CD1c-positive myeloid dendritic cell (primary cell): ENCODE results near the gene CELSR3.

Experiments used
- DNase-seq: peaks from one replicate; pipeline ENCODE4 v3.0.0-alpha.2; 2016; ENCODE audit errors: extremely low spot score

CELSR3 gene

DNA sequence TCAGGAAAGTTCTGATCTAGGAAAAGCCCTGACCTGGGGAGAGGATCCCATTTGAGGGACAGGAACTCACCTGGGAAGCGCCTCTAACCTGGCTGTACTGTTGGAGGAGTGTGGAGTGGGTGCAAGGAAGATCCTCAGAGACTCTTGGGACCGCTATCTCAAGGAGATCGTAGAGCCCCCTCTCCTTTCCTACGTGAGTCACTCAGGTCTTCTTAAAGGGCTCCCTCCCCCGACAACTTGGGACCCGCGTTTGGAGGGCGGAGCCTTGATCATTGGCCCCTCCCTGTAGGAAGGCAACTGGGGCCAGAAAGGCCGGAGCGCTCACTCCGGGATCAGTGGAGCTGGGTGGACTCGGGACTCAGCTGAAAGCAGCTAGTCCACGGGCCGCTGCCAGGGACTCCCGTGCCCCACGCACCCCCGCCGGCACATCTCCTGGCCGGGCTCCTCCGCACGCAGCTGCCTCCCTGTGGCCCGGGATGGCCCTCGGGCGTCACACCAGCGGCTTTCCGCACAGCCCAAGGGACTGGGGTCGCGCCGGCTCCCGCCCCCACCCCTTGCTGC, 27.9 kb downstream of the CELSR3 start:
- peak; percentile 32 for DNase-seq

DNA sequence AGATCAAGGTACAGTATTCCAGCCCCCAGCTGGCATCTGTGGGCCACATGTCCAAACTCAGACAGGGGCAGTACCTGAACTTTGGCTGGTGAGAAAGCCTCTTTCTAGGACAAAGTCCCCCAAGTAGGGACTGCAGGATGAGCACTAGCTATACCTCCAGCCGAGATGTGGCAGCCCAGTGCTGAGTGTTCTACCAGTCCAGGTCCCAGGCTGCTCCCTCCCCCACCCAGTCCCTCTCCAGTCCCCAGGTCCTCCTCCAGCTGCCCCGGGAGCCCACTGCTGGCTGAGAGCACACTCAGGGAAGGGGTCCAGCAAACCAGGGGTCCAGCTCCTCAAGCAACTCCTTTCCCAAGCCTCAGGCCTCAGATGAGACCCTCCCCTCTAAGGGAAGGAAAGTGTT, 28.9 kb downstream of the CELSR3 start:
- DNase-seq, result no peak

GRCh38 chr3:48633256-48633655, 29.4 kb downstream of the CELSR3 start:
- DNase-seq, result no peak

DNA sequence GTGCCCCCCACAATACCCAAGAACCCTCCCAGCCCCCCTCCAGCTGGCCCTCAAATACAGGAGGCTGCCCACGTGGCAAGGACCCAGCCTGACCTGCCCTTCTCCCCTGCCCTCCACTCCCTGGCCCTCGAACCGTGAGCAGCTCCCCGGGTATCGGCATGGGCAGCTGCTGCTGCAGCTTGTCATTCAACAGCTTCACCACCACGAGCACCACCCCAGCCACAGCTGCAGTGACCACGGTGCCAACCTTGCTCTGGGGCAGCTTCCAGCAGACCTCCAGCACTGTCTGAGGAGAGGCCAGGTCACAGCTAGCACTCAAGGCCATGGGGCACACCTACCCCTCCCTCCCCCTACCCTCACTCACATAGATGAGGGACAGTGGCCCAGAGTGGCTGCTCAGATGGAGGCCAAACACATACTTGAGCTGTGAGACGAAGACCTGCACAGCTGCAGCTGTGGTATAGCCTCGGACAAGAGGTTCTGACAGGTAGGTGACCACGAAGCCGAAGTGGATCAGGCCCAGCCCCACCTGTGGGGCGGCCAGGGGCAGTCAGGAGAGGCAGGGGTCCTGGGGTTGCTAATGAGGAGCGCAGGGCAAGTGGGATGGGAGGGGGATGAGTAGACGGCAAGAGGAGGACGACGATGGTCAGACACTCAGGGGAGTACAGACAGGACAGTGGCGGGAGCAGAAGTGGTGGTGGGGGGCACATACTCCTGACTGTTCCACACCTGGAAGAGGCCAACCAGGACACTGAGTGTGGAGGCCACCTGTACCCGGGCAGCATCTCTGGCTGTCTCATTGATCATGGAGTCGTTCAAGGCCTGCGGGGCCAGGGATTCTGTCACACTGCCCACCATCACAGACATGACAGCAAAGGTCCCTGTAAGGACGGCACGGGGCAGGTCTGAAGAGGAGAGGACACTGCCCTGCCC, 30.9 kb downstream of the CELSR3 start:
- no peak for DNase-seq

DNA sequence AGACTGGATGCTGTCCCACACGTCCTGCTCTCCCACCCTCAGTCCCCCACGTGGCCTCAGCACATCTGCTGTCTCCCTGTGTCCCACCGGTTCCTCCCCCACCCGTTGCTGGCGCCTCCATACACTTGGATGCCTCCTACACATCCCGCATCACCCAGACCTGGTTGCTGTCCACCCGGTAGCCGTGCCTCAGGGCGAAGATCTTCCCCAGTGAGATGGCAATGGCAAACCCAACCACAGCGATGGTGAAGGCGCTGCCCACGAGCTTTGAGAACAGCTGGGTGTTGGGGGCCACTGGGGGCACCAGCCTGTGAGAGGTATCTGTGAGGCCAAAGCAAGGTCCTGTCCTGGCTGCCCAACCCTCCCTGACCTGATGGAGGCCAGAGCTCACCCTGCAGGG, 31.9 kb downstream of the CELSR3 start:
- no peak for DNase-seq

GRCh38 chr3:48630407-48630806, 32.3 kb downstream of the CELSR3 start:
- DNase-seq, result no peak

DNA sequence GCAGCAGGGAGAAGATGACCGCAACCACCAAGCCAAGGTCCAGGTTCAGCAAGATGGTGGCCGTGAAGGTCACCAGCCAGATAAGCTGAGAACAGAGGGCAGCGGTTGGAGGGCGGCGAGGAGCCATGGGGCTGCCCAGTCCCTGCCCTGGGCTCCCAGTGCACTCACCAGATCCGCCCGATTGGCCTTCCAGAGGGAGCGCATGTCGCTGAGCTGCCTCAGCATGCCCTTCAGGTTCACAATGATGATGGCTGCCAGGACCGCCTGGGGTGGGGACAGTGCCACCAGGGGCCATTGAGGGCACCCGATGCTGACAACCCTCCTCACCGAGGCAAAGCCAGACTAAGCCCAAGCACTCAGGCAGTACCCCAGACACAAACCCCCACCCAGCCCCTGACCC, 32.8 kb downstream of the CELSR3 start:
- DNase-seq, result no peak

DNA sequence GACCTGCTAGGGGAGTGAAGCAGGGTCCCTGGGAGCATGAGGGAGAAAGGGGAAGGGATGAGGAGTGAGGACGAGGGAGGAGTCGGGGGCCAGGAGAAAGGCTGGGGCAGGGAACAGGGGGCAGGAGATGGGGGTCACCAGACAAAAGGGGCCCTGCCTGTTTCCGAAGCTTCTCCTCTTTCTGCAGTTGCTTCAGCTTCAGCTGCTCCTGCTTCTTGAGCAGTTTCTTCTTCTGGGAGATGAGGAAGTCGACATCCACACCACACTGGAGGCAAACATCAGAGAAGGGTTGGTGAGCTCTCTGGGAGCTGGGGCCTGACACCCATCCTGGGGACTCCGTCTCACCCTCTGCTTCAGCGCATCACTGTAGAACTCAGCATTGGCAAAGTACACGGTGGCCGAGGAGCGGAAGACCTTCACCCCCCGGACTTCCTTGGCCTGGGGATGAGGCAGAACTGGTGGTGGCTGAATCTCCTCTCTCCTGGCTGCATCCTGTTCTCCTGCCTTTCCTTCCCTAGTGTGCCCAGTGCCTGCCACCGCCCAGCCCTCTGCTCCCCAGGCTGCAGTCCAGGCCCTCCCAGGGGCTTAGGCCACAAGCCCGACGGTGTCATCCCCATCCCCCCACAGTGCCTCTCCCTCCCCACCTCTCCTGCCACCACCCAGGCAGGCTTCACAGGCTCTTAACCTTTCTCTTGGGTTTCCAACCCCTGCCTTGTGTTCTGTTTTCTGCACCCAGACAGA, 34.2 kb downstream of the CELSR3 start:
- no peak for DNase-seq

DNA sequence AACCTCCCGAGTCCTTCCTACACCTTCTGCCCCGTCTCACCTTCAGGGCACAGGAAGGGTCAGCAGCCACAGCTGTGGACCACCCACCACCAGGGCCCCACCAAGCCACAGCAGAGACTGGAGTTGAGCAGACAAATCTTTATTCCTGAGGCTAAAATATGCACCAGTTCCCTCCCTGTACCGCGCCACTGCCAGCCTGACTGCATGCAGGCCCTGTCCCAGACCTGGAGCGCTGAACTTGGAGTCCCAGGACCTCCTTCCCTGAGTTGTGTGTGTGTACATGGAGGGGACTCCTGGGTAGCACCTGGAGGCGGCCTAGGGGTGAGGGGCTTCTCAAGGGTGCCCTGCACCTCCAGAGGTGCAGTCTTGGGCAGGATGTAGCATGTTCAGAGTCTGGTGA, 37.1 kb downstream of the CELSR3 start:
- no peak for DNase-seq

DNA sequence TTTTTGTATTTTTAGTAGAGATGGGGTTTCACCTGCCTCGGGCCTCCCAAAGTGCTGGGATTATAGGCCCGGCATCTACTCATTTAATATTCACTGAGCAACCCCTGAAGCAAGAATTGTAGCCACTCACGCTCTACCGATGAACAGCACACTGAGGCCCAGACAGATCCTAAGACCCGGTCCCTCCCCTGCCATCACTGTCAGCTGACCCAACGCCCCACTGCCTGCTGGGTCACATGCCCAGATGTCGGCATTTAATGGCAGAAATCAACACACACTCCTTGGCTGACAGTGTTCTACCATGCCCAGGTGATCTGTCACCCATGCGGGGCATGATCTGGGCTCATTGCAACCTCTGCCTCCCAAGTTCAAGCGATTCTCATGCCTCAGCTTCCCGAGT, 37.9 kb downstream of the CELSR3 start:
- DNase-seq, result no peak

GRCh38 chr3:48623851-48624547, 38.7 kb downstream of the CELSR3 start:
- no peak for DNase-seq

DNA sequence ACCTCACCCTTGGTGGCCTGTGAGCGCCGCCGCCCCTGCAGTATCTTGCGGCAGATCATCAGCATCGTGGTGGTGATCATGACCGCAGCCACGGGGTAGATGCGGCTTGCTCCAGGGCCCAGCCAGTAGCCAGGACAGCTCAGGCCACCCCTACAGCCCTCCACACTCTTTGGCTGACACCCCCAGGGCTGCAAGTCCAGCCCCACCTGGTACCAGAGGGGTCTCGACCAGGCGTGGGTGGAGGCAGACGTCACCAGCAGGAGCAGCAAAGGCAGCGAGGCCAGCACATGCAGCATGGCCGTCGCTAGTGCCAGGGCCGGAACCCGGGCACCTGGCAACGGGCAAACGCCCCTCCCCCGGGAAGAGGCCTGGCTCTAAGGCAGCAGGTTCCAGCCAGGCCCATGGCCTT, 41.2 kb downstream of the CELSR3 start, which contains the start of gene TMEM89:
Gene TMEM89 (minus strand): TSS at position 309 of the 409 bp plus-strand sequence. CDS start 13 bp downstream, at position 296.
- no peak for DNase-seq

GRCh38 chr3:48619541-48620524, 42.9 kb downstream of the CELSR3 start:
- DNase-seq, result no peak

DNA sequence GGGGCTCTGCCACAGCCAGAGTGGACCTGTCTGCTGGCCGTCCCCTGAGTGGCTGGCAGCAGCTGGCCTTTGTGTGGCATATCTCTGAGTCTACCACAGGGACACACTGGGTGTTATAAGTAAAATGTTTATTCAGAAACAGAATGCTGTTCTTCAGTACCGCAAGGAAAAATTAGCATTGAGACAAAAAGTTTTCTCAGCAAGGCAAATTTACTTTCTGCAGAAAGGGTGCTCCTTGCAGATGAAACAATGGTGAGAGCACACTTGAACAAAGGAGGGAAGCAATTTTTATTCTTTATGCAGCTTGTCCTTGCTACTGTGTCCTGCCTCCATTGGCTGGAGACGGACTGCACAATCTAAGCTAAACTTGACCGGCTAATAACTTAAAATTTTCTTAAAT, 45.1 kb downstream of the CELSR3 start:
- DNase-seq, result peak; percentile 25

GRCh38 chr3:48614044-48614443, 48.6 kb downstream of the CELSR3 start:
- DNase-seq, result peak; percentile 94

- DNase-seq, result no peak
Measured at GRCh38 chr3:48612309-48612708, 50.4 kb downstream of the CELSR3 start.

DNA sequence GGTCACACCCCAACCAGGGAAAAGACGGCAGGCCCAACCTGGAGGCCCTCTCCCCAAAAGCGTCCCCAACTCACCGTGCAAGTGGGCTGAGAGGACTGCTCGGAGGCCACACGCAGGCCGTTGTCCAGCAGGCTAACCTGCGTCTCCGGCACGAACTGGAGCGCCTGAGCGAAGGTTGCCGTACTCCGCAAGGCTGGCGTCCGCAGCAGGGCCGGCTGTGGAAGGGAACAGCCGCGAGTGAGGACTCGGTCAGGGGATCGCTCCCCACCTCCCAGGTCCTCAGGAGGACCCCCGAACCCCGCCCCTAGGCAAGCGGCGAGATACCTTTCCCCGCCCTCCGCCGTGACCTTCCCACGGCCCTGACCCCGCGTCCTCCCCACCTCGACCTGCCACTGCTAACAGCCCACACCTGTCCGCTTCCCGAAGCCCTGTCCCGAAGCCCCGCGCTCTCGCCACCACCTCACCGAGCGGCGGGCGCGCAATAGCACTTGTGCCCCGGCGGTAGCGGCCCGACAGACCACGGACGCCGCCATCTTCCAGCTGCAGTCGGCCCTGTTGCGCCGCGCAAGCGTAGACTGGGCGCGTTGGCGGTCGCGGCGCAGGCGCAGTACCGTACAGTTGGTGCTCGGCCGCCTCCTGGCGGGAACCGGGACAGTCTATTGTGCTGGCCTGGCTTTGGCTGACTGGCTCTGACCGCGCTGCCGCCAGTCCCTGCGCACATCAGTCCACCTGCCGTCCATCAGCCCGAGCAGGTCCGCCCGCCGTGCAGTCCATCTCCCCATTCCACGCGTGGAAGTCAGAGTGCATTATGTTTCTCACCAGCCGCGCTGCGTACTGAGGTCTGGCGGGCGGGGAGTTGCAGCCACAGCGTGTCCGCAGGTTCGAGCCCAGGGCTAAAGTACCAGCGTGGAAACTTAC, 53.3 kb downstream of the CELSR3 start, which contains the start of gene UQCRC1:
Gene UQCRC1 (minus strand): TSS at position 559 of the 918 bp plus-strand sequence. CDS start 26 bp downstream, at position 533.
- peak; percentile 97 for DNase-seq

GRCh38 chr3:48607519-48607918, 55.2 kb downstream of the CELSR3 start:
- peak; percentile 25 for DNase-seq

DNA sequence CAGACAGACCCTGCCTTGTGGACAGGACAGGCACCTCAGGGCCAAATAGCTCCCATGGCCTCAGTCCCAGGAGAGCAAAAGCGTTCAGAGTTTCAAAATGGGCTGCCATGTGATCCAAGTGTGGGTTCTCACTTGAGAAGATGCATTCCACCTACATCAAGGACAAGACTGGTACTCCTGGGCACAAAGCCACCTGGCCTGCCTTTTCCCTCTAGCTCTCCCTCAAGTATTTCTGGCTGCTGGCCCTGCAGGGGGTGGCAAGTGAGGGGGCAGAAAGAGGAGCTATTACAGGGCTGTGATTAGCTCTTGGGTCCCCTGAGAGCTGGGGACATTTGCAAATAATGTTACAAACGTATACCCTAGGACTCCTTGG, 61.1 kb downstream of the CELSR3 start:
- DNase-seq, result no peak
